DMS153 (cell line): Measurements from ENCODE around the gene MGAT5.

Experiments
- DNase-seq: peaks from one replicate; lab custom pipeline; 2025; lab: John Stamatoyannopoulos, UW

Gene MGAT5, protein sequence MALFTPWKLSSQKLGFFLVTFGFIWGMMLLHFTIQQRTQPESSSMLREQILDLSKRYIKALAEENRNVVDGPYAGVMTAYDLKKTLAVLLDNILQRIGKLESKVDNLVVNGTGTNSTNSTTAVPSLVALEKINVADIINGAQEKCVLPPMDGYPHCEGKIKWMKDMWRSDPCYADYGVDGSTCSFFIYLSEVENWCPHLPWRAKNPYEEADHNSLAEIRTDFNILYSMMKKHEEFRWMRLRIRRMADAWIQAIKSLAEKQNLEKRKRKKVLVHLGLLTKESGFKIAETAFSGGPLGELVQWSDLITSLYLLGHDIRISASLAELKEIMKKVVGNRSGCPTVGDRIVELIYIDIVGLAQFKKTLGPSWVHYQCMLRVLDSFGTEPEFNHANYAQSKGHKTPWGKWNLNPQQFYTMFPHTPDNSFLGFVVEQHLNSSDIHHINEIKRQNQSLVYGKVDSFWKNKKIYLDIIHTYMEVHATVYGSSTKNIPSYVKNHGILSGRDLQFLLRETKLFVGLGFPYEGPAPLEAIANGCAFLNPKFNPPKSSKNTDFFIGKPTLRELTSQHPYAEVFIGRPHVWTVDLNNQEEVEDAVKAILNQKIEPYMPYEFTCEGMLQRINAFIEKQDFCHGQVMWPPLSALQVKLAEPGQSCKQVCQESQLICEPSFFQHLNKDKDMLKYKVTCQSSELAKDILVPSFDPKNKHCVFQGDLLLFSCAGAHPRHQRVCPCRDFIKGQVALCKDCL

DNA sequence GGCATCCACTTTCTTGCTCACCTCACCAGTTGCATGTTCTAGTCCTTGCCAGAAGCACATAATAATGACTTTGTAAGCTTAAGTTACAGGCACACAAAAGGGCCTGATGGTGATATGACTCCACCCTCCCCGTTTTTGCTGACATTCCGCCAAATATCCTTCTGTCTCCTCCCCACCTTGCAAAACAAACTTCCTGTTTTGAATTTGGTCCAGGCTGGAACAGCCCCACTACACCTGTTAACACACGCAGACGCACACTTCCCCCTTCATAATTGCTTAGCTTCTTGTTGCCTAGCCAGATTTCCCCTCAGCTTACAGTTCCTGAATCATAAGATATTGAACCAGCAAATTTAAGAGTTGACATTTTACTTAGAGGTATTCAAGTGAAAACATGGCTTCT lies at the start of gene MGAT5:
Gene MGAT5 (plus strand): TSS at position 269 of the 400 bp plus-strand sequence. CDS start 332 bp downstream, outside the sequence.
- DNase-seq, result peak; percentile 68

DNA sequence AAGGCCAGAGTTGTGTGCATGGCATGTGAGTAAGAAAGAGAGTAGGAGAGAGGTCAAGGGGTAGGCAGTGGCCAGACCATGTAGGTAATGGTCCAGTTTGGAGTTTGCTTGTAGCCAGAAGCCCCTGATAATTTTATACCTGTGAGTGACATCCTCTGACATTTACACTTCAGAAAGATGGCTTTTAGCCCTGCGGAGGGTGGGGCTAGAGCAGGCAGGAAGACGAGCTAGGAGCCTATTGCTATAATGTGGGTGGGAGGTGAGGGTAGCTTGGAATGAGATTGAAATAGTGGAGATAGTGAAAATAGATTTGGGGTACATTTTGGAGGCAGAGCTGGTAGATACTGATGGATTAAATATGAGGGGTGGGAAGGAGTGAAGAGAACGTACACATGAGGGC lies 48.8 kb upstream of the MGAT5 start:
- DNase-seq, result no peak

DNA sequence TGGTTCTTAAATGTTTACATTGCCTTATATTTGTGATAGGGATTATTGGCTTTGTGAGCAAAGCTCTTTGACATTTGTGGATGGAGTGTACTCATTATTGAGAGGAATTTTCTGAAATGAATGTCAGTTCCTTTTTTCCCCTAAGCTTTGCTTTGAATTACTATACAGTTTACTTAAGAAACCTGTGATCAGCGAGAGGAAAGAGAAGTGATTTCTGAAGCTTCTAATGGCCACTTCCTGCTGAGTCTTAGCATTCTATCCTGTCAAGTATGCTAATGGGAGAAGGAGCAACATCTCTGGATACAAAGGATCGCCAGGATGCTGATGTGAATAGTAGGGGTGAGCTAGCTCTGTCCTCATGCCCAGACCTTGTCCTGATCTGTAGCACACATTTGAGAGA lies 47.8 kb upstream of the MGAT5 start:
- DNase-seq, result no peak

DNA sequence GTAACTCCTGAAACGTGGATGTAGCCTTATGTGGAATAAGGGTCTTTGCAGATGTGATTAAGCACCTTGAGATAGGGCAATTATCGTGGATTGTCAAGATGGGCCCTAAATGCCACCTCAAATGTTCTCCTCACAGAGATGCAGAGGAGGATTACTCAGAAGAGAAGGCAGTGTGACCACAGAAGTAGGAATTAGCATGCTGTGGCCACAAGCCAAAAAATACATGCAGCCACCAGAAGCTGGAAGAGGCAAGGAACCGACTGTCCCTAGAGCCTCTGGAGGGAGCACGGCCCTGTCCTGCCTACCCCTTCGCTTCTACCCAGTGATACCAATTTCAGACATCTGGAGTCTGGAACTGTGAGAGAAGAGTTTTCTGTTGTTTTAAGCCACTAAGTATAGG lies 47.3 kb upstream of the MGAT5 start:
- DNase-seq, result no peak

DNA sequence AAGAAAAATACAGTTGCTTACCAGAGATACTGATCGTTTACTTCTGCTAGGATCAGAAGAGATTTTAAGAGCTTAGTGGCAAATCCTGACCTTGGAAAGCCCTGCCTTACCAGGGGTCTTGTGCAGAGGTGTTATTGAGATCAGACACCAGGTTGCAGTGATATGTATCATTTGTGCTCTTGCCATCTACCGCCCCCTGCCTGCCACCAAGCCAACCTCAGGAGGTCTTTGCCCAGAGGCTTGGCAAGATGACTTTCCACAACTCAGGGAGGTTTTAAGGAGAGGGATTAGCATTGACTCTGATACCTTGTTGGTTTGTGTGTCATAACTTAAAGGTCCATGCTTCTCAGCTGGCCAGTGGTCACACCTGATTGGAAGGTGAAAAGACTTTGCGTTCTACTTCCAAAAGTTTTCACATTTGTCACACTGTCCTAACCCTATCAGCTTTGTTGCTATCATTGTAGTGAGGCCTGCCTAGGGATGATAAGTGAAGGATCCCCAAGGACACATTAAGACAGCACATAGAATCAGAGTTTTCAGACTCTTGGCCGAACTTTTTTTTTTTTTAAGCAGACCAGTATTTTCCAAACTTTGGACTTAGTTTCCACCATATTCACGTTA lies 46.2 kb upstream of the MGAT5 start:
- peak; percentile 27 for DNase-seq

DNA sequence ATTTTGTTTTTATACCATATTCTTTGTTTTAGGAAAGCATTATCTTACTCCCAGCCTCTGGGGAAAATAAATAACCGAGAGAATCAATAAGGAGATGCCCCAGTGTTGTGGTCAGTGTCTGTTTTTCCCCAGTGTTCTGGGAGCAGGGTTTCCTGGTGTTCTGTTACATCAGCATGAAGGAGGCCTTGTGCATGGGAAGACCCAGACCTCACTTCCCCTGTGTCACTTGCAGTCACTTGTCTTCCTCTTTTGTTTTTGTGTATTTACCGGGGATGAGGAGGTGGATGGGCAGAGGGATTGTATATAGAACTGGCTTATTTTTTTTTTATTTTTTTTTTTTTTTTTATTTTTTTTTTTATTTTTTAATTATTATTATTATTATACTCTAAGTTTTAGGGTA lies 45.0 kb upstream of the MGAT5 start:
- DNase-seq, result no peak

DNA sequence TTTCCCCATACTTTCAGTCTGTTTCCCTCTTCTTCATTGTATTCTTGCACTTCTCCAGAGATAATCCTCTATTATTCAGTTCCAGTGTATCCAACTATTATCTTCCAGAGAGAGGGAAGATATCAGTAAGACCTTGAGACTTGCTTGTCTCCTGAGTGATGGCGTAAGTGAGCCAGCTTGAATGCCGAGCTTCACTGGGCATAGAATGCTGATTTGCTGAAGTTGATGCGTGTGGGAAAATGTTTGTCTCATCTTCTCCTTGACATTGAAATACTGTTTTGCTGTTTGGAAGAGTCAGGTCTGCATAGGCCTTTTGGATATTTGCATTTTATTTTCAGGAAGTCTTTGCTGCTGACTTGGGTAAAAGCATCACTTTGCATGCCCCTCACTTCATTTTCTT lies 41.1 kb upstream of the MGAT5 start:
- DNase-seq, result no peak

DNA sequence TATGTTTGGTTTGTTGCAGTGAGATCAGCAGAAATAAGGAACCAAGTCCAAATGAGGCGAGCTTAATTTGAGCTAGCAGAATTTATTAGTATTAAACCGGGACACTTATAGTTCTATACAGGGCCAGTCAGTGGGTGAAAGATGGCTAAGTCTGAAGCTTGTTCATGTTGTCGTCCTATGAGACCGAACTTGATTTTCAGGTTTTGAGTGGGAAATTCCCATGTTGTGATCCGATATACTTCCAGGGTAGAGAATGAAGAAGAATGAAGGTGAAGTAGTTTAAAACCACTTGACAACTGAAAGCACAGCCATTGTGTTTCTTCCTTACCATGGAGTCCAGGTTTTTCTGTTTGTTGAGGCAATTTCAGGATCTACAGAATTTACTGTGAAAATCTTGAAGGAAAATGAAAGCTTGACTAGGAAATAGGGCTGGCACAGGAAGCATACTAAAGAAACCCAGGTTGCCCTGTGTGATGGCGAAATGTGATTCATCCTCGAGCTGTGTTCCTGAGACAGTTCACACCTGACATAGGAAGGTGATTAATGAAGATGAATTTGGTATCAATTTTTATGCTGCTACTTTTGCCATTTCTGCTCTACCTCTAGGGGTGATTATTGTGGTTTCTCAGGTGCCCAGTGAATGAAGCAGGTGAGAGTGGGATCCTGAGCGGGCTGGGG lies 37.6 kb upstream of the MGAT5 start:
- DNase-seq, result no peak

DNA sequence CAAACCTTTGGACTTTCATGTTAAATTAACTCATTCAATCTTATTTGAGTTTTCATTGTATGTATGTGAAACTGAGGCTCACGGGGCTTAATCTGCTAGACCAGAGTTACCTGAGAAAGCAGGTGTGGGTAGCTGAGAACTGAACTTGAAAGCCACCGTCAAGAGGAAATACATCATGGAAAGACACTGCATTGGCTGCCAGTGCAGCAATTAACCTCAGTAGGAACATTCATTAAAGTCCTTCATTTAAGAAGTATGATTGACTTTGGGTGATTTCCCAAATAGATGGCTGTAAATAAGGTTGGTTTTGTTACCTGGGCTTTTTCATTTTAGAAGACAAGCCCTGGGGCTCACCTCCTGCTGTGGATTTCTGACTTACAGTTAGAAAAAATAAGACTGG lies 36.5 kb upstream of the MGAT5 start:
- no peak for DNase-seq

DNA sequence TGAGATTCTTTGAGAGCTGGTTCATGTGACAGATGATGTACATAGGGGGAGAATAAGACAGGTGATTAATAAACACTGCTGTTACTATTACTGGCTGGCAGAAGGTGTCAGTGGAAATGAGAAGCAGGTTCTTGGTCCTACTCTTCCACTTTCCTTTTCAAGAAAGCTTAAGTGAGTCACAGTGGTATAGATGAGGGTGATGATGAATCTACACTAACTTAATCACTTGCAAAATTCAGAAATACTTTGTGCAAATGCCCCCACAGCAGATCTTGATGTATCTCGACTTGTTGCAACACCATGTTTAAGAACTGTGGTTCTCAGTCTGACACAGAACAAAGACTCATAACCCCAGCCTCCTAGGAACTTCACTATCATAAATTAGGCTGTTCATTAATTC lies 35.9 kb upstream of the MGAT5 start:
- no peak for DNase-seq

DNA sequence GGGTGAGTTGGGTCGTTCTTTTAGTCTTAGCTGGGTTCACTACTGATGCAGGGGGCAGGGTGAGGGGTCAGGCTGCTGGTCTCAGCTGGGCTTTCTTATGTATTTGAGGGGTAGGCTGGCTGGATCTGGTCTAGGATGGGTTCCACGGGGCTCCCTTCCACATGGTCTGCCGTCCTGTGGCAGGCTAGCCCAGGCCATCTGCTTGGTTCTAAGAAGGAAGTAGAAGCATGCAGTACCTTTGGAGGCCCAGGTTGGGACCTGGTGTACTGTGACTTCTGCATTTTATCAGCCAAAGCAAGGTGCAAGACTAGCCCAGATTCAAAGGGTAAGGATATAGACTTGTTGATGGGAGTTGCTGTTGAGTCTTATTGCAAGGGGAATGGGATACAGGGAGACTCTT lies 35.5 kb upstream of the MGAT5 start:
- no peak for DNase-seq

DNA sequence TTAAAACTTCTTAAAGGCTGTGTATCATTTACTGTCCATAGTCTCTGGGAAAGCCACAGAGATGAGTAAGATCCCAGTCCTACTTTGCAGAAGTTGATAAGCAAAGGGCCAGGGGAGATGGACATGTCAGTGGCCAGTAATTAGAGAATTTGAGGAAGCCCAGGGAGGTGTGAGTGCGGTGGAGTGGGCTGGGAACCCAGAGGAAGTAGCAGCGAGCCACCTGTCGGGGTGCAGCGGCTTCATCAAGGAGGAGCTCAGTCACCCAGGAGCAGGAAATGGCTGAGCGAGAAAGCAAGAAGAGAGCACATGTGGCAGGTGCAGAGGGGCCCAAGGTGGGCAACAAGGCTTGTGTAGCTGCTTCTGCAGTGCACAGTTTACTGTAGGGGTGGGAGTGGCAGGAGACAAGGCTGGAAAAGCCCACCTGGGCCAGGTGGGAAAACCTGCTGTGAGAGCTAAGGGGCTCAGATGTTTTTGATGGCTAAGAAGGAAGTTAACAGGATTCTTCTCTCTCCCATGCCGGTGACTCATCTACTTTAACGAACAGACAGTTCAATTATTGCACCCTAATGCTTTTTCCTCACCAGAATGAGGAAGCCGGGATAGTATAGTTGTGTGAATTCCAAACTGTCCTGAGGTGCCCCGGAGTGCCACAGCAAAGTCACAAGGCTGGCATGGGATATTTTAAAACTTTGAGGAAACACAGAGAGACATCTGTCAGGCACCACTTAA lies 34.8 kb upstream of the MGAT5 start:
- DNase-seq, result no peak

DNA sequence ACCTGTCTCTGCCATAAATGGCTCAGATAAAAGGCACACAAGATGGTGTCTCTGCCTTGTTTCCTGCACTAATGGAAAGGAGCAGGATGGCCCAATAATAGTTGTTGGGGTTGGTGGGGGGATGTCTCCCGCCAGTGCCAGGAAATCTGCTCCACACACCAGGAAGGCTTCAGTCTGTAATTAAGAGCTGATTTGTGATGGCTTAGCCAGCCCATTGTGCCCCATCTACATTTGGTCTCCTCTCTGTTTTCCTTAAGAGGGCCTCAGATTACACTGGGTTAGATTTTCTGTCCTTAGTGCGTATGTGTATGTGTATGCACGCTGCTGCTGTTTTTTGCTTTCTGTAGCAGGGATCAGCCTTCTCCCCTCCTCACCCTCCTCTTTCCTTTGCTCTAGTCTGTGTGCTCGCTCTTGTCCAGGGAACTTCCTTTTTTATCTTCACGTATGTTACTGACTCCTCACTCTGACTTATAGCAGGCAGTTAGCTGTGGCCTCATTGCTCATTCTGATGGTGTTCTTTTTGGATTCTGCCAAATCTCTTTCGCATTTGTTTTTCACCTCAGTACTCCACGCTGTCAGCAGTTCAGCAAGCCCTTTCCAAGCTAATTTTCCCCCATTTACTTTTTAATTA lies 33.4 kb upstream of the MGAT5 start:
- no peak for DNase-seq

DNA sequence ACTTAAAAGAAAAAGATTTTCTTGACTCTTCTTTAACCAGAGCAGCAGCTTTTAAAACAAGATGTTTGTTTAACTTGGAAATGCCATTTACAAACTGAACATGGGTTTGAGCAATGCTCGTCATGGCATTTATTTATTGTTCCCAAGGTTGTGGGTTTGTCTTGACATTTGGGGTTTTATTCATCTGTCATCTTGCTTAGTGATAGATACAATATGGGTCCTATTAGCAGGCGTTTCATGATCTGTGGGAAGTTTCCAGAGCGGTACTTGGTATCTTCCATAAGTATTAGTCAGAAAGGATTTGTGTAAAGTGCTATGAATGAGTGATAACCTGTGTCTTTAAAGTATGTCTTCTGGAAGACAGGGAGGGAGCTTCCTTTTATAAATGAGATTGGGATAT lies 29.9 kb upstream of the MGAT5 start:
- no peak for DNase-seq

DNA sequence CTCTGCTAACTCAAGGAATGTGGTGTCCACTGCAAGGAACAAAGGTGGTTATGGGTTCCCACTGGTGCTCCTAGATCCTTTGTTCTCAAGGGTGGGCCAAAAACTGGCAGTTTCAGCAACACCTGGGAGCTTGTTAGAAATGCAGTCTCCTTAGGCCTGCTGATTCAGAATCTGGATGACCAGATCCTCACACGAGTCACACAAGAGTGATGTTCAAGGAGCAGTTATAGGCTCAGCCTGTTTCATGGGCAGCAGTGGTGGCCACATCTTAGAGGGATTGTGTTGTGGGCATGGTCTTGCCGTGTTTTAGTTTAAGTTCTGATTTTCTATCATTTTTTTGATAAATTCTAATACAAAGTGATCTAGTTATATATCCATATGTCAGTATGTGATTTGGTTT lies 28.7 kb upstream of the MGAT5 start:
- DNase-seq, result no peak

DNA sequence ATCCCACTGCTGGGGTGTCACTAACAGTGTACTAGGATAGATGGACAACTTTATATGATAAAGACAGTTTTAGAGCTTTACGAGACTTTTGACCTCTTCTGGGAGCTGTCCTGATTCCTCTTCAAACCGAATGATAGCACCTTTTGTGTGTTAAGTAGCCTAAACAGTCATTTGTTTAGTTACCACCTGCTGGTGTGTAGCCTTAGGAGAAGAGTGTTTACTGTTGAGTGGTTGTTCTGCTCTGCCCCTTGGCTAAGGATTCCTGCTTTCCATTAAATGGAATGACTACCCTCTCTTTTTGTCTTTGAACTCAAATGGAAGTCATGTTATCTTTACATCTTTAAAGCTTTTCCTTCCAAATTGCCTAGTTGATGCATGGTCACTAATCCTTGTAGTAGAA lies 28.0 kb upstream of the MGAT5 start:
- peak; percentile 25 for DNase-seq

DNA sequence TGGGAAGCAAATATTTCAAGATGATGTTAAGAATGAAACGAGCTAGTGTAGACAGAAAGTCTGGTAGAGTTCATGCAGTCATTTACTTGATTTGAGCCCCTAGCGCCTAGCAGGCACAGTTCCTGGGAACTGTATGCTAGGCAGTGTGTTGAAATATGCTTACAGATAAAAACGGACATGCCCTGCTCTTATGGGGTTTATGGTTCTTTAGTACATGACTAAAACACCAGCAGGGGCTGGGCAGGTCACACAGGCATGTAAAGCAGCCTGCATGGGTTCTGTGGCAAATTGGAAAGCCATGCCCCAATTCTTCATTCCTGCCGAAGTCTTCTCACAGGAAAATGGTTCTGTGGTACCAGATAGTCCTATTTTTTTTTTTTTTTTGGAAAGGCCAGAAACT lies 27.3 kb upstream of the MGAT5 start:
- DNase-seq, result no peak

DNA sequence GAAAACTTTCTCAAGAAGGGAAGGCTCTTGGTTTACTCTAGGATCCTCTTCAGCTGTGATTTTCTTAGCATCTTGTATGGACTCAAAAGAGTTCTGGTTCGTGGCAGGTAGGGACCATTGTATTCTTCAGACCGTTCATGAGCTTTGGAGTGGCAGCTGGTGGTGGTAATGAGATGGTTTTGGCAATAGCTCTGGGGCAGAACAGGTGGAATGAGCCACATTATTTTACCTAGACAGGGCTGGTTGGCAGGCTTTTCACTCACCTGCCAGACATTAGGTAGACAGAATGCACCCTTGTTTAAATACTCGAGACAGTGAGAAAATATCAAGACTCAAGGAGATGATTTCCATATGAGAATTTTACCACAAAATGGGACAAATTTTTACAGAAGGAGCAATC lies 26.2 kb upstream of the MGAT5 start:
- DNase-seq, result no peak

DNA sequence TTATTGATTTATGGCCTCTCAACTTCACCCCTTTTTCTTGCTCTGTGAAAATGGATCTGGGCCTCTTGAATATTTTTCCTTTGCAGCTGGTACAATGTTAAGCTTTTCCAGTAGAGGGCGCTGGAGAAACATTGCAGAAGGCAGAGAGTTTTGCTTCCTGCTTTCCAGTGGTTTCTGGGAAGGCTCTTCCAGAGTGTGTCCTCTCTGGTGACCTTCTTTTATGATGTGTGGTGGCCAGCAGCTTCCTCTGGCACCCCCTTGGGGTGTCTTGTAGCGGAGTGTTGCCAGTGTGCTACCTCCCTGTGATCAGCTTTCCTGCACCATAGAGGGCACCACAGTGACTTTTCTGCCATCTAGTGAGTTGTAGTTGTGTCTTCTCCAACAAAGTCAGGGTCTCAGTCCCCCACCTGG lies 25.4 kb upstream of the MGAT5 start:
- no peak for DNase-seq

DNA sequence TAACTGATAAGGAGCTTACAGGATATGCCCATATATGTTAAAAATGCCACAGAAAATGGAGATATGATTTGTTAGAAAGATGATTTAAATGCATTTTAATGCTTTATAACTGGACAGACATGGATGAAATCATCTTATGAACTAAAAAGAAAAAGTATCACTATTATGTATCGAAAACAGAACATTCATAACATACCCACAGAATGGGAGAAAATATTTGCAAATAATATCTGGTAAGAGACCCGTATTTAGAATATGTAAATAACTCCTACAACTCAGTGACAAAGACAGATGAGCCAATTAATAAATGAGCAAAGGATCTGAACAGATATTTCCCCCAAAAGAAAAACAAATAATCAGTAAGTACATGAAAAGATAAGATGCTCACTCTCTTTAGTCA lies 24.3 kb upstream of the MGAT5 start:
- no peak for DNase-seq

DNA sequence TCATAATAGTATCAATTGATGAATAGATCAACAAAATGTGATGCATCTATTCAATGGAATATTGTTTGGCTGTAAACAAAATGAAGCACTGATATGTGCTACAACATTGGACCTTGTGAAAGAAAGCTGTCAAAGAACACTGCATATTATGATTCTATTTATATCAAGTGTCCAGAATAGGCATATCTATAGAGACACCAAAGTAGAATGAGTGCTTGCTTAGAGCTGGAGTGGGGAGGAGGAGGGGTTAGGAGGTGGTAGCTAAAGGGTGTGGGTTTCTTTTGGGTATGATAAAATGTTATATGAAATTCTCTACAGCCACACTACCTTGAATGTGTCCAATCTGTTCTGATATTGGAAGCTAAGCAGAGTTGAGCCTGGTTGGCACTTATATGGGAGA lies 23.0 kb upstream of the MGAT5 start:
- no peak for DNase-seq
